Non-pigmented ciliary epithelial cell (primary cell): ENCODE results near the gene IL18RAP.

Source experiments
- DNase-seq: peaks from one replicate; pipeline ENCODE4 v3.0.0-alpha.2; 2010; ENCODE audit warnings: low read depth

The IL18RAP gene

GRCh38 chr2:102422910-102423309 lies at the start of gene IL18RAP:
IL18RAP (plus strand) TSS chr2:102423160; CDS start chr2:102423278, 118 bp downstream.
- DNase-seq = no peak

GRCh38 chr2:102376052-102376591 lies 46.8 kb upstream of the IL18RAP start:
- DNase-seq = no peak

- no peak for DNase-seq
Observed at GRCh38 chr2:102383722-102384121, 39.2 kb upstream of the IL18RAP start.

- DNase-seq = no peak
Observed at GRCh38 chr2:102385522-102385921, 37.4 kb upstream of the IL18RAP start.

GRCh38 chr2:102386004-102386403 lies 37.0 kb upstream of the IL18RAP start:
- DNase-seq = no peak

- DNase-seq = no peak
Observed at GRCh38 chr2:102386867-102387541, 36.0 kb upstream of the IL18RAP start.

- DNase-seq = no peak
Observed at GRCh38 chr2:102387763-102388546, 35.0 kb upstream of the IL18RAP start.

- DNase-seq = no peak
Observed at GRCh38 chr2:102391565-102391964, 31.4 kb upstream of the IL18RAP start.

- DNase-seq = no peak
Observed at GRCh38 chr2:102392096-102392495, 30.9 kb upstream of the IL18RAP start.

- no peak for DNase-seq
Observed at GRCh38 chr2:102392942-102393341, 30.0 kb upstream of the IL18RAP start.

- no peak for DNase-seq
Observed at GRCh38 chr2:102396012-102396411, 26.9 kb upstream of the IL18RAP start.

- DNase-seq = no peak
Observed at GRCh38 chr2:102397209-102397608, 25.8 kb upstream of the IL18RAP start.

- DNase-seq = no peak
Observed at GRCh38 chr2:102399499-102400141, 23.3 kb upstream of the IL18RAP start.

- DNase-seq = no peak
Observed at GRCh38 chr2:102401456-102401855, 21.5 kb upstream of the IL18RAP start.

GRCh38 chr2:102401865-102402264 lies 21.1 kb upstream of the IL18RAP start:
- no peak for DNase-seq

GRCh38 chr2:102410952-102411351 lies 12.0 kb upstream of the IL18RAP start:
- no peak for DNase-seq

- DNase-seq = no peak
Observed at GRCh38 chr2:102412199-102412598, 10.8 kb upstream of the IL18RAP start.

- no peak for DNase-seq
Observed at GRCh38 chr2:102417946-102418345, 5.0 kb upstream of the IL18RAP start.

GRCh38 chr2:102418421-102418961 lies 4.5 kb upstream of the IL18RAP start:
- DNase-seq = no peak

- no peak for DNase-seq
Observed at GRCh38 chr2:102420290-102420689, 2.7 kb upstream of the IL18RAP start.

- no peak for DNase-seq
Observed at GRCh38 chr2:102421890-102422759, 835 bp upstream of the IL18RAP start.
